ENCODE data around the gene FNBP1L. TPM values are rescaled to one million over a fixed set of nuclear protein-coding genes. Genes with fewer than 3 reads are reported as not detected.

Gene FNBP1L
- total and polyA plus RNA-seq, 2 donors (not counting 1 experiment from before 2014, with no cell fraction given) = 0.86 to 5.4 TPM

- Mint-ChIP-seq H3K27me3 (no peaks in the 10 kb centered on the region), H3K27ac (no peak overlapping the region), H3K9me3 (ENCODE audit: insufficient read depth) (no peaks in the 10 kb centered on the region), H3K4me3 (no peak overlapping the region), H3K4me1 (no peaks in the 10 kb centered on the region)
- Histone ChIP-seq H2AFZ (ENCODE audit: insufficient read depth, low read depth, low read length, poor library complexity, severe bottlenecking) (no peak overlapping the region), H3K9me3 (ENCODE audit: control extremely low read depth in 1 of 3, control insufficient read depth in 2 of 3, insufficient read depth in 1 of 3, low read length in 2 of 3) (no peaks in the 10 kb centered on the region), H3K4me3 (ENCODE audit: control extremely low read depth in 1 of 5, extremely low read depth in 1 of 5, insufficient read depth in 1 of 5, low read depth in 2 of 5, low read length in 4 of 5) (no peak overlapping the region), H3K4me2 (replicated peaks; ENCODE audit: low read depth, low read length, poor library complexity, severe bottlenecking) (no peak overlapping the region), H3K27ac (ENCODE audit: low read length in 2 of 2) (no peak overlapping the region), H3K9ac (ENCODE audit: low read length) (no peak overlapping the region), H3K79me2 (ENCODE audit: control insufficient read depth, insufficient read depth, low read length) (no peaks in the 10 kb centered on the region), H4K20me1 (ENCODE audit: control insufficient read depth, insufficient read depth, low read length, poor library complexity, severe bottlenecking) (no peaks in the 10 kb centered on the region), H3K36me3 (replicated peaks in 1 of 2; ENCODE audit: control extremely low read depth in 1 of 2, control insufficient read depth in 1 of 2, extremely low read depth in 1 of 2, insufficient read depth in 2 of 2, low read length in 1 of 2) (no peaks in the 10 kb centered on the region), H3K27me3 (replicated peaks in 1 of 4; ENCODE audit: control extremely low read depth in 1 of 4, control insufficient read depth in 3 of 4, insufficient read depth in 4 of 4, low read length in 3 of 4) (no peaks in the 10 kb centered on the region), H3K4me1 (ENCODE audit: control insufficient read depth in 2 of 2, insufficient read depth in 2 of 2, low read length in 2 of 2) (no peaks in the 10 kb centered on the region)
- DNase-seq (no peak), ATAC-seq (ENCODE audit: low read depth) (no peak)
- intact Hi-C loops (cut with micrococcal nuclease) = no loop called here
- POLR2A ChIA-PET = no interaction called here
- CTCF ChIA-PET = no interaction called here
- TF ChIP-seq EZH2 (IDR thresholded peaks at IDR 0.05; ENCODE audit: borderline replicate concordance, insufficient read depth, low read depth, low read length, poor library complexity, severe bottlenecking) = no peak
- TF ChIP-seq CTCF (IDR thresholded peaks at IDR 0.05) = no peak
- 81% methylated on average over 4 of the region's 5 CpGs for WGBS (ENCODE audit: insufficient coverage)
Measured at GRCh38 chr1:93516164-93516563, 68.2 kb downstream of the FNBP1L start.

- no peaks in the 10 kb centered on the region for H3K27me3 ChIP-seq (replicated peaks in 1 of 4; ENCODE audit: control extremely low read depth in 1 of 4, control insufficient read depth in 3 of 4, insufficient read depth in 4 of 4, low read length in 3 of 4)
- no peak overlapping the region for H2AFZ ChIP-seq (ENCODE audit: insufficient read depth, low read depth, low read length, poor library complexity, severe bottlenecking)
- no peaks in the 10 kb centered on the region for H3K27me3 Mint-ChIP-seq
- CTCF ChIA-PET = no interaction called here
- H3K4me1 Mint-ChIP-seq = no peaks in the 10 kb centered on the region
- ATAC-seq (ENCODE audit: low read depth) = no peak
- DNase-seq = no peak
- H4K20me1 ChIP-seq (ENCODE audit: control insufficient read depth, insufficient read depth, low read length, poor library complexity, severe bottlenecking) = no peaks in the 10 kb centered on the region
- no peak overlapping the region for H3K4me2 ChIP-seq (replicated peaks; ENCODE audit: low read depth, low read length, poor library complexity, severe bottlenecking)
- no peaks in the 10 kb centered on the region for H3K9me3 ChIP-seq (ENCODE audit: control extremely low read depth in 1 of 3, control insufficient read depth in 2 of 3, insufficient read depth in 1 of 3, low read length in 2 of 3)
- H3K36me3 ChIP-seq (replicated peaks in 1 of 2; ENCODE audit: control extremely low read depth in 1 of 2, control insufficient read depth in 1 of 2, extremely low read depth in 1 of 2, insufficient read depth in 2 of 2, low read length in 1 of 2) = no peaks in the 10 kb centered on the region
- no peak overlapping the region for H3K4me3 ChIP-seq (ENCODE audit: control extremely low read depth in 1 of 5, extremely low read depth in 1 of 5, insufficient read depth in 1 of 5, low read depth in 2 of 5, low read length in 4 of 5)
- POLR2A ChIA-PET = no interaction called here
- no peaks in the 10 kb centered on the region for H3K9me3 Mint-ChIP-seq (ENCODE audit: insufficient read depth)
- TF ChIP-seq EZH2 (IDR thresholded peaks at IDR 0.05; ENCODE audit: borderline replicate concordance, insufficient read depth, low read depth, low read length, poor library complexity, severe bottlenecking) (no peak), CTCF (IDR thresholded peaks at IDR 0.05) (no peak)
- no peaks in the 10 kb centered on the region for H3K79me2 ChIP-seq (ENCODE audit: control insufficient read depth, insufficient read depth, low read length)
- H3K27ac Mint-ChIP-seq = no peak overlapping the region
- H3K27ac ChIP-seq (ENCODE audit: low read length in 2 of 2) = no peak overlapping the region
- no peak overlapping the region for H3K9ac ChIP-seq (ENCODE audit: low read length)
- intact Hi-C loops (cut with micrococcal nuclease) = no loop called here
- no peak overlapping the region for H3K4me3 Mint-ChIP-seq
- no peaks in the 10 kb centered on the region for H3K4me1 ChIP-seq (ENCODE audit: control insufficient read depth in 2 of 2, insufficient read depth in 2 of 2, low read length in 2 of 2)
Measured at GRCh38 chr1:93518516-93518915, 70.6 kb downstream of the FNBP1L start.
